Left hindlimb (tissue), 1 donor: ENCODE results near the gene TAX1BP1.
A peak's percentile ranks its signal among the peaks of the same experiment; 100 is the strongest.

Experiments
- DNase-seq: peaks from one replicate; pipeline ENCODE4 v3.0.0-alpha.2; 2018

The TAX1BP1 gene

DNA sequence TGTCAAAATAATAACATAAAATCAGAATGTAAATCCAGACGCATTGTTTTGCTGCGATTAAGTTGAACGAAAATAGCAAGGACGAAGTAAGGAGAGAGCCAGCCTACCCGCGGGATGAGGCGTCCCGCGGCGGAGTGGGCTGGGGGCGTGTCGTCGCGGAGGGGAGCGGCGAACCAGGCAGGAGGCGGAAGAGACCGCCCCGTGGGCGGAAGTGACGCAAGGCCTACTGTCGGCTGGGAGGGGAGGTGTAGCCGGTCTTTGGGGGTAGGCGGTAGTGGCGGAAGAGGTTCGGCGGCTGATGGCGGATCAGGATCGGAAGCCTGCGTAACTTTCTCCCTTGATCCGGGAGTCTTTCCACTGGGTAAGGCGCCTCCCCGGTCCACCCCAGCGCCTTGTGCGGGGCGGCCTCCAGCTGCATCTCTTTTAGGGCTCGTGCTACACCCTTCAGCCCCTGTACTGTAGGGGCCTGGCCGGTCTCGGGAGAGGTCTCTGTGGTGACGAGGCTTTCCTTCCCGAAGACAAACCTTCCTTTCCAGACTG, at the start of gene TAX1BP1:
TSS of gene TAX1BP1 (plus strand) at position 254 of the 540 bp plus-strand sequence. CDS start 8,363 bp downstream, outside the sequence.
- peak; percentile 97 for DNase-seq

DNA sequence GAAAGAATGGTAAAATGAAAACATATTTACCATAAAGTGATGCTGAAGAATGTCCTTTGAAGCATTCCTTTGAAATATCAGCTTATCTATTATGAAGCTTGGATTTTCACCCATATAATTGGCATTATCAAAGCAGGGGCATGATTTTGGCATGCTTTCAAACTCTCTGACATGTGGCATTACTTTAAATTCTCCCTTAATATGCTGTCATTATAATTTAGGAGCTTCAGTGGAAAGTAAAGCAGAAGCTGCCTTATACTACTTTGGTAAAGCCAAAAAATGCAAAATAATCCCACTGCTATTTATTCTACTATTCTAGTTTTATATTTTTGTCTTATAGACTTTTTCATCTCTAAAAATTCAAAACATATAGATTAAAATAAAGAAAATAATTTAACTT, 49.3 kb upstream of the TAX1BP1 start:
- no peak for DNase-seq

DNA sequence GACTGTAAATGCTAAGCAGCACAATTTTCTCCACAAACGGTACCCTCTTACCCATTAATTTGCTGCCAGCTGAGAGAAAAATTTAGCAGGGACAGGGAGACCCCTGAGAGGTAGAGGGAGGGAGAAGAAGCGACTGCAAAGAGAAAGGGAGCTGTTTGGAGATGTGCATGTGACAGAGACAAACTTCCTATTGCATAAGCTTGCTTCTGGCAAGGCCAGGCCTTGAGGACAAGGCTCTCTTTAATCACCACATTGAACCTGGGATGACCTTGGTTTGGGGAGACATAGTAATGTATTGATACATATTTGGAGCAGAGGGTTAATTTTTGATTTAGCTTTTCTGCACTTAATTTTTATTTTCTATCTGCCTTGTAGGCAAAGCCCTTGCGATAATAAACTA, 46.2 kb upstream of the TAX1BP1 start:
- DNase-seq = no peak

DNA sequence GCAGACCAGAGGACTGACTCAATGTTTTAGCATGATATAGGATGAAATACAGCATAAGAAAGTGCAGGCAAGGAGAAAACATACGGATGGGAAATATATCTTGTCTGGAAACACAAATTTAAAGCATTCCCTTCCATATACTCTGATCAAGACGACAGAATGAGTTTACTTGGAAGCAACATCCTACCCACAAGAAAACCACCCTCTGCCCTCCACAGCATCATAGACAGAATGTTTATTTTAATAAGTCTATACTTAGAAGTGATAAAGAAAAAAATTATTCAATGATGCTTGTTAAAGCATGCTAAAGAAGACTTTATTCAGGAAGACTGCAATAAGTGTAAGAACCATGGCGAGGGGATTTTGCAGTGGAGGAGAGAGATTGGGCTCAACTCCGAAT, 44.9 kb upstream of the TAX1BP1 start:
- DNase-seq = no peak

DNA sequence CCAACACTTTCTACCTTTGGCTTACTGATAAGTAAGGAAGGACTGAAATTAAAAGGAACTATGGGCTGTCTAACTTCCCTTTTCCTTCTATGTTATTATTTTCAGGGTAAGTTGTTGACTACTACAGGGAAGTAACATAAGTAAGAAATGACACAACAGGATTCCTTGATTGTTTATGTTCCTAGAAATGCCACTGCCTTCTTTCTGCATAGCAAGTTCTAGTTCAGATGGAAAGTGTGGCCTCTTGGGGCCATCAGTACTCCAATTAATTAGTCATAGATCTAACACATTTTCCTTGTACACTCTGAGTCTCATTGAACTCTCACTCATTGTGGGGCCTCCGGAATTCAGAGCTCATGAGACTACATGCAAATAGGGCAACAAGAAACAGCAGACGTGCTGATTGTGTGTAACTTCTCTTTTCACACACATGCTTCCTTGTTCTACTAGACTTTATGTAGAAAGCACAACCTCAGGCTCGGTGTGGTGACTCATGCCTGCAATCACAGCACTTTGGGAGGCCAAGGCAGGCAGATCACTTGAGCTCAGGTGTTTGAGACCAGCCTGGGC, 42.0 kb upstream of the TAX1BP1 start:
- DNase-seq = no peak

DNA sequence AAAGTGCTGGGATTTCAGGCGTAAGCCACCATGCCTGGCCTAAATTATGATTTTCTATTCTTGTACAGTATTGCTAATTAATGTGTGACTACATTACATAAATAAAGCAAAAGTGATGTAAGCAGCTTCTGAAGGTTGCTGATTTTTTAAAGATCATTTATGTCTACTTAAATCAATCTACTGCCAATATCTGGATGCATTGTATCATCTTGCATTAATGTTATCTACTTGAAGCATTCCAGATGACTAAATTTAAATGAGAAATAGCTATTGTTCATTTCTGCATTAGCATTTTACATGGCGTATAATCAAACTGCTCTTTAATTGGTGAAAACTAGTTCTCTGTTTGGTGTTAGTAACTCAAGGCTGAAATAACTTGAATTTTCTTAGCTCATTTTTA, 40.2 kb upstream of the TAX1BP1 start:
- DNase-seq = no peak

DNA sequence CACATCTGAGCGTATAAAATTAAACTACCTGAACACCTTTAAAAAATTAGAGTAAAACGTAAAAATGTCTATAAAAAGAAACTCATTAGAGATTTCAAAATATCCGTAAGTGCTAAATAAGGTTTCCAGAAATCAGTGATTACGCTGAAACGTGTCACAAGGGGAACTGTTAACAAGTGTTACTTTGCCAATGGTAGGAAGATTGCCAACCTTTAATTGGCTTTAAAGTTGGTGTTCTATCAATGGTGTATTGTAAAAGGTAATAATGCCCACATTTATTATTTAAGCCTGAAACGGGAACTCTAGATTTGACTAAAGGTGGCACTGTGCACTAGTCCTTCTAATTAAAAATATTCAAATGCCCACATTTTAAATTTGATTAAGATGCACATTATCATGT, 39.5 kb upstream of the TAX1BP1 start:
- DNase-seq = no peak

DNA sequence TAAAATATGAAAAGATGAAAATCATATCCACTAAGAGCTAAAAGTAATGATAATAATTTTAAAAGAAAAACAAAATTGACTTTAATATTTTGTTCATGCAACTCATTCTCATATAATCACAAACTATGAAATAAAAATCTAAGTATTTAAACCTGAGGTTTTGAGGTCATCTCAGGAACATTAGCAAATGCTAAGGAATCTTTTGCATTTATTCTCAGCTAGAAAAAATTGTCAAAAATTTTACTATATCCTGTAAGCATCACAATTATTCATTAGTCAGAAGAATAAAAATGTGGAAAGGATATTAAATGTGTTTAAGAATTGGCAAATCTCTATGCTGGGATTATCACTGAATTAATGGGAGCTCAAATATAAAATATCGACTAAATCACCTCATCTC, 36.8 kb upstream of the TAX1BP1 start:
- no peak for DNase-seq

DNA sequence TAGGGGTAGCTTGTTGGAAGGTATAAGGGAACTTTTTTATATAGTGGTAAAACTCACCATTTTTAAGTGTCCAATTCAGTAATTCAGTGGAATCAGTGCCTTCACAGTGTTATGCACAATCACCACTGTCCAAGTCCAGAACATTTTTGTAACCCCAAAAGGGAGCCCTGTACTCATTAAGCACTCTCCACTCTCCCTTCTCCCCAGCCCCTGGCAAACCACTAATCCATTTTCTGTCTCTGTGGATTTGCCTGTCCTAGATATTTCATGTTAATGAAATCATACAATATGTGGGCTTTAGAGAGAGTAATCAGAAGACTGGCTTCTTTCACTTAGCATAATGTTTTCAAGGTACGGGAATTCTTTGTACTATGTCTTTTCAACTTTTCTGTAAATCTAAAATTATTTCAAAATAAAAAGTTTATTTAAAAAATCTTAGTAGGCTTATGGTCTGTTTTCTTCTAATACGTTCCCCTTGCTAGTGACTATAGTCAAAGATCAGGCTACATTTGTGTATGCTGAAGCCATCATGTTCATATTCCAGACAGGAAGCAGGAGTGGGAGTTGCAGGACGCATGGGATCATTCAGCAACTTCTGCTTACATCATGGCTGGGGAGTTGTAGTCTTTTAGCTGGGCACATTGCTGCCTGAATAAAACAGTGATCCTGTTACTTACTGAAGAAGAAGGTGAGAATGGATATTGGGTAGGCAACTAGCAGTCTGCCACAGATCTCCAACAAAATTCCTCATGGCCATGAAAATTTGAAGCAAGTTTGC, 35.4 kb upstream of the TAX1BP1 start:
- DNase-seq = peak; percentile 37

DNA sequence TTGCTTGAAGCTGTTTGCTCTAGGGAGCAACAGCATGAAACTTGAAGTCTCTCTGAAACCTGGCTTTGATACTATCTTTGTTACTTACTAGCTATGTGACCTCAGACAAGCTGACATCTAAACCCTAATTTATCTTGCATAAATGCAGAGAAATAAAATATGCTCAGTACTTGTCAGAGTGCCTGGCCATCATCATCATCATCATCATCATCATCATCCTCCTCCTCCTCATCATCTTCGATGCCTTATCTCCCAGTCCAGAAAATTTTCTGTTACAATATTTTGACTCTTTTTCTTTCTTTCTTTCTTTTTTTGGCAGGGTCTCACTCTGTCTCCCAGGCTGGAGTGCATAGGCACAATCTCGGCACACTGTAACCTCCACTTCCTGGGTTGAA, 34.8 kb upstream of the TAX1BP1 start:
- no peak for DNase-seq

DNA sequence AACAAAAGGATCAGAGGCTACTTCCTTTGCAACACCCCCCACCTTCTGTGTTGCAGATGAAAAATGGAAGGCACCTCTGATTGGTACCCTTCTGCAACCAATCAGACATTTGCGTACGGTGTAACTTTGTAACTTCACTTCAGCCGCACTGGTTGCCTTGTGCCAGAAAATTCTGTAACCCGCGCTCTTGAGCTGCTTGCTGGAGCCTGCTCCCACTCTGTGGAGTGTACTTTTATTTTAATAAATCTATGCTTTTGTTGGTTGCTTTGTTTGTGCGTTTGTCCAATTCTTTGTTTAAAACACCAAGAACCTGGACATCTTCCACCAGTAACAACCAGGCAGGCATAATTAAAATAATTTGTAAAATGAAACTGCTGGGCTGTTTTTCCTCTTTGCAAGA, 31.5 kb upstream of the TAX1BP1 start:
- DNase-seq = no peak

DNA sequence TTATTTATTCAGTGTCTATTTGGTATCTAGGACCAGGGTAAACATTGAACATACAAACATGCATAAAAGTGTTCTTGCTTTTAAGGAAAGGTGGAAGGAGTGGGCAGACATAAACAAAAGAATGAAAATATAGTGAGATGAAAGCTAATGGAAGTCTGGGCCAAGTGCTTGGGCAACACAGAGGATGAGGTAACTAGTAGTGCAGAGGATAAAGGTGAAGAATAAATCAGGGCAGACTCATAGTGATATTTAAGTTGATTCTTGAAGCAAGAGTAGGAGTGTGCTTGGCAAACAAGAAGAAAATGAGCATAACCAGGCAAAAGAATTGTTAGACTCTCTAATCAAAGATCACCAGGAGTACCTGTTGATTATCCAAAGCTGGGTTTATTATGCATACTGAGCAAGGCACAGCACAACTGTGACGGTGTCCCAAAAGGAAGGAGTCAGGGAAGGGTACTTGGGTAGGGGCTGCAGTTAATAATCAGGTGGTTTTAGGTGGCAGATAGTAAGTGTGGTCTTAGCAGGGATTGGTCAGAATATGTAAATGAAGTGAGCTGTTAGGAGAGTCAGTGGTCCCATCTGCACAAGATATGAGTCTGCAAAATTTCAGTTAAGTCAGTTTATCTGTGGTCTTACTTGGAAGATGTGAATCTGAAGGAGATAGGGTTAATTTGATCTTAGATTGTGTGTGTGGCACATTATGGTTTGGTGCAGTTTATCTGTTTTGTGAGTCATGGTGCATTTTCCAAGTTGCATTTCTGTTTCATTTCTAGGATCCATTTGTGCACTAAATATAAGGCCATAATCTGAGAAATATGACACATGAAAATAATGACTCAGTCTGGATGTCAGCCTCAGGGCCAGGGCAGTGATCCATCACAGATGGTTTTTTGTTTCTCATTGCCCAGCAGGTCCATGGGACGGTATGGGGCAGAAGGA, 30.6 kb upstream of the TAX1BP1 start:
- DNase-seq = no peak

DNA sequence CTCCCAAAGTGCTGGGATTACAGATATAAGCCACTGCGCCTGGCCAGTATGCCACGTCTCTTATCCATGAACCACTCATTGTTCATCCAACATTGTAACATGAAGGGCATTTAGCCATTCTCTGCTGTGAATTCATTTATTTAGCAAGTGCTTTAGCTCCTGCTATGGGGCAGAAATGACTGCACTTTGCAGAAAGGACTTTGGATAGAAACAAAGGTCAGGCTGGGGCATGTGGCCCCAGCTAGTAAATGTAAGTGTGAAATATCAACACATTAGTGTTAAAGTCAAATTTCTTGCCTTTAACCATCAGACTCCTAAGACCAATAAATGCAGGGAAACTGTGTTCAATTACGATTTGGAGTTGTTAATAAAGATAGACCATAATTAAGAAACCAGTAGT, 27.7 kb upstream of the TAX1BP1 start:
- no peak for DNase-seq

DNA sequence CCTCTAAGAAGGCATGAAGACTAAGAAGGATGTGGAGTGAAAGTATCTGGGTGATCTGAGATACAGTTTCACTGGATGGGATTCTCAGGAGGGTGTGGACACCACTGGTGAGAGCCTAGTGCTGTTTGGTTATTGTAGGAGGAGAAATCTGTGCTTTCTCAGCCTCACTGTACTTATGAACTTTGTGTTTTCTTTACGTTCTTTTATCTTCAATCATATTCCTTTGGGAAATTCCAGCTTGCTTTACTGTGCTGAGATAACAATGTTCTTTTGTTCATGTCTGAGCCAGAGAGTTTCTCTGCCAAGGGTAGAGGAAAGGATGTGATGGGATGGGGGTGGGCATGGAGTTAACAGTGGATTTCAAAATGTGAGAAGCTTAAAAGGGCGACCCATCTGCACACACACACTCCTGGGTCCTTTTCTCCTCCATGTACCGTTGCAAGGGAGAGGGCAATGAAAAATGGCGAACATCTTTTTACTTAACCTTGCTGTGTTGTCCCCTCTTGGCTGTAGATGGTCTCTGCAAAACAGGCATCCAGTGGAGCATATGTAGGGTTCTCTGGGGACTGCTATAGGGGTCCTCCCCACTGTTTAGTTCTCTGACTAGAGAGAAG, 25.0 kb upstream of the TAX1BP1 start:
- DNase-seq = no peak

DNA sequence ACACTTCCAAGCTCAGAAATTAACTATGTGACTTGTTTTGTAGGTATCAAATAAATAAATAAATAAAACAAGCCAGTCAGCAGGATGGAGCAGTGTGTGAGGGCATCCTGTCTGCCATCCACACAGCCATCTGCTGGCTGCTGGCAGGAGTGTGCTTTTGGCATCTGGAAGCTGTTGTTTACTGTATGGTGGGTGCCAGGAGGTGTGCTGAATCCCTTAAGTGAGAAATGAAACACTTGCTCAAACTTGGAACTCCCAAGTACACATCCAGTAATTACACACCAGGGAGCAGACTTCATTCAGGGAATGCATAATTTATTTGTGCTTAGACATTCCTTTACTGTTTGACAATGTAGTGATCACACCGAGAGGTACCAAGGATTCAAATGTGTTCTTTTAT, 16.9 kb upstream of the TAX1BP1 start:
- DNase-seq = no peak

DNA sequence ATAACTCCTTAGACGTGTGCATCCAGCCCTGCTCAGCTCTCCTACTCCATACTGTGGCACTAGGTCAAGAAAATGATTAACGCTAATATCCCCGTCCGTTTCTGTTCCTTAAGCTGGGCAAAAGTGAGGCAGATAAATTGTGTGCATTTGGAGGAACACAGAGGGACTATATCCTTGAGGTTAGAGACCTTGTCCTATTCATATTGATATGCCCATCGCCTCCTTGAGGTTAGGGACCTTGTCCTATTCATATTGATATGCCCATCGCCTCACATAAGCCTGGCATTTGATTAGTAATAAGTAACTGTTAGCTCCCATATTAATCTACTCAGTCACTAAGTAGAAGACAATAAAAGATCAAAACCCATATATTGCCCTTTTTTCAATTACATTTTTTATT, 12.9 kb upstream of the TAX1BP1 start:
- no peak for DNase-seq

DNA sequence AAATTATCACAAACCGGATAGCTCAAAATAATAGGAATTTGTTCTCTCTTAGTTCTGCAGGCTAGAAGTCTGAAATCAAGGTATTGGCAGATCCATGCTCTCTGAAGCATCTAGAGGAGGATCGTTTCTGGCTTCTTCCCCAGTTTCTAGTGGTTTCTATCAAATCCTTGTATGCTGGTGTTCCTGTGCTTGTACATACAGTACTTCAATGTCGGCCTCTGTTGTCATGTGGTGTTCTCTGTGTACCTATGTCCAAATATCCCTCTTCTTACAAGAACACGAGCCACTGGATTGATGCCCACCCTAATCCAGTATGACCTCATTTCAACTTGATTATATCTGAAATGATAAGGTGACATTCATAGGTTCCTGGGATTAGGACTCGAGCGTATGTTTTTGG, 9.8 kb upstream of the TAX1BP1 start:
- DNase-seq = no peak

DNA sequence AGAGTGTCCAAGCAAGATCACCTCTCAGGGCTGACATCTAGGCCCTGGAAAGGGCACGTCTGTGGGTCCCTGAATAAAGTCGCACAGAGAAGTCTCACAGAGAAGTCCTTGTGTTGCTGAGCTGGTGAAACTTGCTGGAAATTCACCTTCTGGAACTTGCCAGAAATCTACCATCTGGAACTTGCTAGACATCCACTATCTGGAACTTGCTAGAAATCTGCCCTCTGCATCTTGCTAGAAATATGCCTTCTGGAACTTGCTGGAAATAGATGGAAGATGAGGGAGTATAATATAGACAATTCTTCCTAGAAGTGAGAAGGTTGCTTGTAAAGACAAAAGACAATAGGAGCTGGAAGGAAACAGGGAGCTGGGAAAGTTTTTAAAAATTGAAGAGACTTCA, 5.4 kb upstream of the TAX1BP1 start:
- no peak for DNase-seq

DNA sequence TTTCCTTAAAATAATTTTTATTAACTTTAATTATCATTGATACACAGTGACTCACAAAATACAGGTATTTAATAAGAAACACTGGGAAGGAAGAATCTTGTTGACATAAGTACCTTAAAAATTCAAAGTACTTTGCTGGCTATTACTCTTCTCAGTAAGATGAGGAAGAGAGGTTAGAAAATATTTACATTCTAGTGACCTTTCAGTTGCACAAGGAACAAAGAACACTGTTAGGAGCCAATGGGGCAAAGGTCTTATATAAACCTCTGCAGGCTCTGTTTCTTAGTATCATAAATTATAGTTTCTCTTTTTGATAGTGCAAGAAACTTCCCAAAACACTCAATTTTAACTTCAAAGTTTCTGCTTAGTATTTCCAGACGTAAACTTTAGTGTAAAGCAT, 4.8 kb upstream of the TAX1BP1 start:
- DNase-seq = no peak

DNA sequence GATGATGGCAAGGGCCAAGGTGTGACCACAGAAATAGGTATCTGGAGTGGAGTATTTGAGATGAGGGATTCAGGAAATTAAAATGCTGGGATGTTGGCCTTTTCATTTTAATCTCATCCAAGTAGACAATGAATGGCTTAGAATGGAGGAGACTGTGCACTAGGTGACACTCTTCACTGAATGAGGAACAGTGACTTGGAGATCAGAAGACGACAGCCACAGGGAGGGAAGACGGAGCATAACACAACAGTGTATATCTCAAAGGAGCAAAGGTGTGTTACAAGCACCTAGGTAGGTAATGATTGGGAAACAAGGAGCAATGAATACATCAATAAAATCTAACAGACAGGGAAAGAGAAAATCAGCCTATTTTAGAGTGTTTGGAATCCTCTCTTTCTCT, 4.1 kb upstream of the TAX1BP1 start:
- no peak for DNase-seq

DNA sequence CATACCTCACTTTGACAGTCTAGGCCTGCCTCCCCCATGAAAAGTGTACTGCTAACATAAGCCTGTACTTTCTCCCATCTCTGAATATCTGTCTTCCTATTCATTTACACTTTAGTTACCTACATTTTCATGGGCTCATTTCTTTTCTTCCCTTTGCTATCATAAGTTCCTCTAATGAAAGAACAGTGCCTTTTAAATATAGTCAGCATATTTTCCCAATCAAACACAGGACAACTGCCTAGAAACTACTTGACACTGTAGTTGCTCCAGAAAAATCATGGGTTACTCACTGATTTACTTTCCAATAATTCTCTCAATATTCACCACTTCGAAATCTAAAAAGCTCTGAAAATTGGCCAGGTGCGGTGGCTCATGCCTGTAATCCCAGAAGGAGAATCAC, 2.8 kb upstream of the TAX1BP1 start:
- DNase-seq = no peak

DNA sequence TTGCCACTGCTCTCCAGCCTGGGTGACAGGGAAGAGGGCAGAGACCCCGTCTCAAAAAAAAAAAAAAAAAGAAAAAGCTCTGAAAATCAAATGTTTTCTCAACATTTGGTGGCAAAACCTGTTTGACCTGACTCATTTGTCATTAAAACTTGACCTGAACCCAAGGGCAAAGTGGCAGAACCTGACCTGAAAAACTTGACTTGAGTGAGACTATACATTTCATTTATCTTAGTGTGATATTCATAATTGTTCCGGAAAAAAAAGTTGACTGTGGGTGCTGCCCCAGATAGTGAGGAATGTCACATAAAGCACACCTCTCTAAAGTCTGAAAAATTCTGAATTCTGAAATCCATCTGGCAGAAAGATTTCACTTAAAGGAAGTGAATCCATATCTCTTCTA, 2.3 kb upstream of the TAX1BP1 start:
- DNase-seq = no peak

DNA sequence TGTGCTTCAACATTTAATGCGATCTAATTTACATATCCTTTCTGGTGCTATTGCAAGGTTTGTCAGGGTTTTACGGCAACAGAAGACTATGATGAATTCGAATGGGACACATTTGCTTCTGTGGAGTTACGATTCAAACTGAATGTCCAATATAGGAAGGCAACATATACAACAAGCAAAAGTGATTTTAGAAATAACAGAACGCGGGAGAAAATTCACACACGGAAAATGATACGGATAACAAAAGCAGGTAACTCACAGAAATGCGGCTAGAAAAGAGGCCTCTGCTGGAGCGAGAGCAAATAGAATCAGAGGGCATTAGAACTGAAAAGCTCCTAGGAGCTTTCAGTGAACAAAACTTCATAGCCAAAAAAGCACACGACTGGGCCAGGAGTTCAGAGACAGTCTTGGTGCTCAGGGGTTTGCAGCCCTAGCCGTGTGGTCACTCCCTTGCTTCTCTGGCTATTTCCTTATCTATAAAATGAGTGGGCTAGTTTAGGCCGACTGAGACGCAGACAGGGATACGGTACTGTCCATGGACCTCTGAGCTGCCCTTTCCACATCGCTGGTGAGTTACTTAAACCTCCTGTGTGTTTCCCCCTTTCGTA, 557 bp upstream of the TAX1BP1 start:
- DNase-seq = no peak
